ENCODE results near the gene RILPL1. TPM values are rescaled to one million over a fixed set of nuclear protein-coding genes. Genes with fewer than 3 reads are reported as not detected.

The RILPL1 gene
- polyA plus RNA-seq, 1 experiment = 22.3 TPM

DNA sequence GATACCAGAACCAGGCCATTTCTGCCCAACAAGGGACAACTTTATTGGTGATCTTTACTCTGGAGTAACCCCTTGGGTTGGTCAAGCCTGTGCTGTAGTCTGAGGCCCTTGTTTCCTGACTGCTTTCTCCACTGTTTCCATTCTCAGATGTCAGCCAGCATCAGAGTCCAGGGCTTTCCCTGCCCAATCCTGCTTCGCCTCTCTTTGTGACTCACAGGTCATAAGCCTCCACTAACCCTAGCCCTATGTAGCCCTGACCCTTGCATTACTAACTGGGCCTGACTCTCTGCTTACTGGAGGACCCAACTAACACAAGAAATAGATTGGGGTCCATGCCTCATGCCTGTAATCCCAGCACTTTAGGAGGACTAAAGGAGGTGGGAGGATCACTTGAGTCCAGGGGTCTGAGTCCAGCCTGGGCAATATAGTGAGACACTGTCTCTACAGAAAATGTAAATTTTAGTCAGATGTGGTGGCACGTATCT, 84.2 kb downstream of the RILPL1 start:
- no peak for DNase-seq (ENCODE audit: low read depth)
- ChIA-PET CTCF (no interaction called here), POLR2A (no interaction called here)
- Histone ChIP-seq H3K27me3 (ENCODE audit: control insufficient read depth, insufficient read depth, low read length) (no peaks in the 10 kb centered on the region), H3K36me3 (ENCODE audit: control insufficient read depth, insufficient read depth, low read length) (no peaks in the 10 kb centered on the region), H3K4me3 (ENCODE audit: low read depth, low read length) (no peak overlapping the region)
- TF ChIP-seq, protein P1, sequence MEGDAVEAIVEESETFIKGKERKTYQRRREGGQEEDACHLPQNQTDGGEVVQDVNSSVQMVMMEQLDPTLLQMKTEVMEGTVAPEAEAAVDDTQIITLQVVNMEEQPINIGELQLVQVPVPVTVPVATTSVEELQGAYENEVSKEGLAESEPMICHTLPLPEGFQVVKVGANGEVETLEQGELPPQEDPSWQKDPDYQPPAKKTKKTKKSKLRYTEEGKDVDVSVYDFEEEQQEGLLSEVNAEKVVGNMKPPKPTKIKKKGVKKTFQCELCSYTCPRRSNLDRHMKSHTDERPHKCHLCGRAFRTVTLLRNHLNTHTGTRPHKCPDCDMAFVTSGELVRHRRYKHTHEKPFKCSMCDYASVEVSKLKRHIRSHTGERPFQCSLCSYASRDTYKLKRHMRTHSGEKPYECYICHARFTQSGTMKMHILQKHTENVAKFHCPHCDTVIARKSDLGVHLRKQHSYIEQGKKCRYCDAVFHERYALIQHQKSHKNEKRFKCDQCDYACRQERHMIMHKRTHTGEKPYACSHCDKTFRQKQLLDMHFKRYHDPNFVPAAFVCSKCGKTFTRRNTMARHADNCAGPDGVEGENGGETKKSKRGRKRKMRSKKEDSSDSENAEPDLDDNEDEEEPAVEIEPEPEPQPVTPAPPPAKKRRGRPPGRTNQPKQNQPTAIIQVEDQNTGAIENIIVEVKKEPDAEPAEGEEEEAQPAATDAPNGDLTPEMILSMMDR (IDR thresholded peaks at IDR 0.05; ENCODE audit: insufficient read depth, low read depth, low read length) = no peak

DNA sequence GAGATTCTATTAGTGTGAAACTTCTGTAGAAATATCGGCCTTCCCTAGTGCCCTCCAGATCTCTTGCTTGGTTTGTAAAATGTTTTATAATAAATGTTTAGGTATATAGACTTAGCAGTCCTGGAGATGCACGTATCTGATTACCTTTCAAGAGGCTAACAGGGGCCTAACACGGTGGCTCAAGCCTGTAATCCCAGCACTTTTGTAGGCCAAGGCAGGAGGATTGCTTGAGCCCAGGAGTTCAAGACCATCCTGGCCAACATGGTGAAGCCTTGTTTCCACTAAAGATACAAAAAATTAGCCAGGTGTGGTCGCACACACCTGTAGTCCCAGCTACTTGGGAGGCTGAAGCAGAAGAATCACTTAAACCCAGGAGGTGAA, 87.2 kb downstream of the RILPL1 start:
- DNase-seq (ENCODE audit: low read depth) = no peak
- TF ChIP-seq, protein P1 (IDR thresholded peaks at IDR 0.05; ENCODE audit: insufficient read depth, low read depth, low read length) = no peak
- no peaks in the 10 kb centered on the region for H3K36me3 ChIP-seq (ENCODE audit: control insufficient read depth, insufficient read depth, low read length)
- ChIA-PET POLR2A (no interaction called here), CTCF (no interaction called here)
- no peak overlapping the region for H3K4me3 ChIP-seq (ENCODE audit: low read depth, low read length)
- no peaks in the 10 kb centered on the region for H3K27me3 ChIP-seq (ENCODE audit: control insufficient read depth, insufficient read depth, low read length)

DNA sequence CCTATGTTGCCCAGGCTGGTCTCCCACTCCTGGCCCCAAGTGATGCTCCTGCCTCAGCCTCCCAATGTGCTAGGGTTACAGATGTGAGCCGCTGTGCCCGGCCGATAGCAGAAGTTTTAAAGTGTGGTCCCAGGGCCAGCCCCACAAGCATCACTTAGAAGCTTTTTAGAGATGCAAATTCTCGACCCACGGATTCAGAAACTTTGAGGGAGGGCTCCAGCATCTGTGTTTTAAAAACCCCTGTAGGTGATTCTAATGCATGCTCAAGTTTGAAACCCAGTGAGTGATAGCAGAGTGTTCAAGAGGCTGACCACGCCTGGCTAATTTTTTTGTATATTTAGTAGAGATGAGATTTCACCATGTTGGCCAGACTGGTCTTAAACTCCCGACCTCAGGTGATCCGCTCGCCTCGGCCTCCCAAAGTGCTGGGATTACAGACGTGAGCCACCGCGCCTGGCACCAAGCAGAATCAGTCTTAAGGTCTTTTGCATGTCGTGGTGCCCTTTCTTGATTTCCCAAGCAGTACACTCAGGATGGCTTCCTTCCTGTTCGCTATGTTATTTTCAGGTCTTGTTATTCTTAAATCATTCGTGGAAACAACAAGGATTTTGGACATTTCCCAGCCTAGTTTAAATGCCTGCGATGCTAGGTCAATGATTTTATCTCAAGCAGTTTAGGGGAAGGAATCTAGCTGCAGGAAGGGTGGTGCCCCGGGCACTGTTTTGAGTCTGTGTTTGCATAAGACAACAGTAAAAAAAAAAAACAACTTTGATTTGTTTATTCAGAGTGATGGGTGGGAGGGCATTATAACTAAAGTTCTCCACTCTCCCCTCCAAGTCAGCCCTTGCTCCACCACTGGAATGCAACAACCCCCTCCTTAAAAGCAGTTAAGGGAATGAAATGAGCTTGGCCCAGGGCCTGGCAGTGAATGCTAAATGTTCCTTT, 87.9 kb downstream of the RILPL1 start:
- no peak overlapping the region for H3K4me3 ChIP-seq (ENCODE audit: low read depth, low read length)
- no peaks in the 10 kb centered on the region for H3K27me3 ChIP-seq (ENCODE audit: control insufficient read depth, insufficient read depth, low read length)
- no peaks in the 10 kb centered on the region for H3K36me3 ChIP-seq (ENCODE audit: control insufficient read depth, insufficient read depth, low read length)
- CTCF ChIA-PET = interaction anchor here (0.5 kb wide), 1 partner anchor 14 kb away, joined by 4 read pairs; no protein-coding TSS in a partner anchor
- POLR2A ChIA-PET = no interaction called here
- DNase-seq (ENCODE audit: low read depth) = peak; percentile 92
- TF ChIP-seq, protein P1 (IDR thresholded peaks at IDR 0.05; ENCODE audit: insufficient read depth, low read depth, low read length) = no peak

DNA sequence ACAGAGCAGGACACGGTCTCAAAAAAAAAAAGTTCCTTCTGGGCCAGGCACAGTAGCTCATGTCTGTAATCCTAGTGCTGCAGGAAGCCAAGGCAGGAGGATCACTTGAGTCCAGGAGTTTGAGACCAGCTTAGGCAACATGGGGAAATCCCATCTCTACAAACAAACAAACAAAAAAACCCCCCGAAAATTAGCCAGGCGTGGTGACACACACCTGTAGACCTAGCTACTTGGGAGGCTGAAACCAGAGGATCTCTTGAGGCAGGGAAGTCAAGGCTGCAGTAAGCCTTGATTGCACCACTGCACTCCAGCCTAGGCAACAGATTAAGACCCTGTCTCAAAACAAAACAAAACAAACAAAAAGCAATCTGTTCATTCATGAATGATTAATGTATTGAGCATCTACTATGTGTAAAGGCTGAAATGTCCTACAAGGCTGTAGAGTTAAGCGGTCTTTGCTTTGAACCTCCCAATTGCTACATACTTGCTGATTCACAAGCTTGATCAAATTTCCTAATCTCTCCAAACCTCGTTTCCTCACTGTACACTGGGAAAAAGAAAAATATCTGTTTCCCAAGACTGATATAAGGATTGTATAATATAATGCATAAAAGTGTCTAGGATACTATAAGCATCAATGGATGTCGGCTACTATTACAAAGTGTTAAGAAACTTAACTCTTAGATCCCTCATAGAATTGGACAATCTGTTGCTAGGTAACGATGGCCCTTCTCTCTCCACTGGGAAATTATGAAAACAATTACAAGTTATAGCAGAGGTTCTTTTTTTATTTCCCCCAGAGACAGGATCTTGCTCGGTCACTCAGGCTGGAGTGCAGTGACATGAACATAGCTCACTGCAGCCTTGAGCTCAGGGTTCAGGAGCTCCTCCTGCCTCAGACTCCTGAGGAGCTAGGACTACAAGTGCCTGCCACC, 89.2 kb downstream of the RILPL1 start:
- no peaks in the 10 kb centered on the region for H3K27me3 ChIP-seq (ENCODE audit: control insufficient read depth, insufficient read depth, low read length)
- no peak for DNase-seq (ENCODE audit: low read depth)
- H3K4me3 ChIP-seq (ENCODE audit: low read depth, low read length) = no peak overlapping the region
- TF ChIP-seq, protein P1 (IDR thresholded peaks at IDR 0.05; ENCODE audit: insufficient read depth, low read depth, low read length) = no peak
- H3K36me3 ChIP-seq (ENCODE audit: control insufficient read depth, insufficient read depth, low read length) = no peaks in the 10 kb centered on the region
- POLR2A ChIA-PET = no interaction called here
- CTCF ChIA-PET = interaction anchor here (0.5 kb wide), 1 partner anchor 12 kb away, joined by 4 read pairs; no protein-coding TSS in a partner anchor

DNA sequence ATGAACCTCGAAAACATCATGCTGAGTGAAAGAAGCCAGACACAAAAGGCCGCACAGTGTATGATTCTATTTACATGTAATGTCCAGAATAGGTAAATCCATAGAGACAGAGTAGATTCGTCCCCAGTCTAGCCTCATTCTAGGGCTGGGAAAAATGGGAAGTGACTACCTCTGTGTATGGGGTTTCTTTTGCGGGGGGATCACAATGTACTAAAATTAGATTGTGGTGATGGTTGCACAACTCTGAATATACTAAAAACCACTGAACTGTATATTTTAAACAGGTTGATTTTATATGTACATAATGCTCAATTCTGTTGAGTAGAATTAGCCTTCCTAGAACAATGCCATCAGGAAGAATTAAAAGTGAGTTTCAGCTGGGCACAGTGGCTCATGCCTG, 90.7 kb downstream of the RILPL1 start:
- CTCF ChIA-PET = no interaction called here
- Histone ChIP-seq H3K27me3 (ENCODE audit: control insufficient read depth, insufficient read depth, low read length) (no peaks in the 10 kb centered on the region), H3K4me3 (ENCODE audit: low read depth, low read length) (no peak overlapping the region), H3K36me3 (ENCODE audit: control insufficient read depth, insufficient read depth, low read length) (no peaks in the 10 kb centered on the region)
- POLR2A ChIA-PET = no interaction called here
- TF ChIP-seq, protein P1 (IDR thresholded peaks at IDR 0.05; ENCODE audit: insufficient read depth, low read depth, low read length) = no peak
- no peak for DNase-seq (ENCODE audit: low read depth)

Data from BJ (cell line).